H9 (cell line): Measurements from ENCODE around the gene HCCS. TPM values are rescaled to one million over a fixed set of nuclear protein-coding genes. Genes with fewer than 3 reads are reported as not detected.
A peak's percentile ranks its signal among the peaks of the same experiment; 100 is the strongest.

Experiments
- DNase-seq: peaks from one replicate; pipeline ENCODE4 v3.0.0-alpha.2; 2017
- H2AFZ ChIP-seq: one replicate; pipeline ENCODE4 v1.6.1; 2013; ENCODE audit warnings: mild to moderate bottlenecking, low read length, control low read depth, moderate library complexity
- H2AK5ac ChIP-seq: 2 replicates; pipeline ENCODE4 v1.6.1; 2013; ENCODE audit warnings: low read length, control low read depth, mixed read lengths; ENCODE audit not compliant: insufficient read length
- H2BK120ac ChIP-seq: one replicate; pipeline ENCODE4 v1.6.1; 2013; ENCODE audit warnings: low read depth, mild to moderate bottlenecking, low read length, control low read depth, inconsistent platforms; ENCODE audit not compliant: poor library complexity, severe bottlenecking
- H2BK12ac ChIP-seq: 2 replicates; pipeline ENCODE4 v1.6.1; 2013; ENCODE audit warnings: low read length, control low read depth, mixed read lengths, low read depth; ENCODE audit not compliant: insufficient read length
- H2BK15ac ChIP-seq: 2 replicates; pipeline ENCODE4 v1.6.1; 2013; ENCODE audit warnings: low read depth, low read length, control low read depth
- H2BK20ac ChIP-seq: one replicate; pipeline ENCODE4 v1.6.1; 2013; ENCODE audit warnings: low read depth, mild to moderate bottlenecking, low read length, control low read depth, inconsistent platforms; ENCODE audit not compliant: poor library complexity, severe bottlenecking
- H2BK5ac ChIP-seq: 2 replicates; pipeline ENCODE4 v1.6.1; 2013; ENCODE audit warnings: low read length, control low read depth, mixed read lengths; ENCODE audit not compliant: insufficient read length
- H3K14ac ChIP-seq: 2 replicates; pipeline ENCODE4 v1.6.1; 2013; ENCODE audit warnings: low read length, control low read depth; ENCODE audit not compliant: insufficient read depth
- H3K18ac ChIP-seq: 2 replicates; pipeline ENCODE4 v1.6.1; 2013; ENCODE audit warnings: low read depth, mild to moderate bottlenecking, mixed read lengths, low read length, control low read depth; ENCODE audit not compliant: insufficient read length
- H3K23ac ChIP-seq: 2 replicates; pipeline ENCODE4 v1.6.1; 2013; ENCODE audit warnings: low read length, control low read depth, mixed read lengths, low read depth; ENCODE audit not compliant: insufficient read length
- H3K23me2 ChIP-seq: 2 replicates; pipeline ENCODE4 v1.6.1; 2013; ENCODE audit warnings: low read depth, mild to moderate bottlenecking, mixed read lengths, low read length, control low read depth; ENCODE audit not compliant: insufficient read length, poor library complexity, severe bottlenecking
- H3K27ac ChIP-seq: 2 replicates; pipeline ENCODE4 v1.5.1; 2013; ENCODE audit warnings: low read length, control low read depth, mixed read lengths, low read depth; ENCODE audit not compliant: insufficient read length
- H3K27me3 ChIP-seq: 2 replicates; pipeline ENCODE4 v1.6.1; 2013; ENCODE audit warnings: low read length, control low read depth, inconsistent platforms; ENCODE audit not compliant: insufficient read depth
- H3K4ac ChIP-seq: 2 replicates; pipeline ENCODE4 v1.6.1; 2013; ENCODE audit warnings: low read depth, mild to moderate bottlenecking, control low read depth, inconsistent platforms, low read length, moderate library complexity
- H3K4me1 ChIP-seq: 2 replicates; pipeline ENCODE4 v1.6.1; 2013; ENCODE audit warnings: low read length, control low read depth, inconsistent platforms; ENCODE audit not compliant: insufficient read depth
- H3K4me2 ChIP-seq: 2 replicates; pipeline ENCODE4 v1.6.1; 2013; ENCODE audit warnings: low read length, control low read depth, mixed read lengths; ENCODE audit not compliant: insufficient read length, insufficient read depth
- H3K56ac ChIP-seq: 2 replicates; pipeline ENCODE4 v1.6.1; 2013; ENCODE audit warnings: low read depth, mild to moderate bottlenecking, mixed read lengths, low read length, control low read depth; ENCODE audit not compliant: insufficient read length
- H3K79me1 ChIP-seq: 2 replicates; pipeline ENCODE4 v1.6.1; 2013; ENCODE audit warnings: low read depth, mild to moderate bottlenecking, moderate library complexity, low read length, control low read depth, inconsistent platforms; ENCODE audit not compliant: insufficient read depth, poor library complexity, severe bottlenecking
- H3K79me2 ChIP-seq: 2 replicates; pipeline ENCODE4 v1.6.1; 2013; ENCODE audit warnings: low read length, control low read depth, inconsistent platforms; ENCODE audit not compliant: insufficient read depth
- H3K9ac ChIP-seq: 2 replicates; pipeline ENCODE4 v1.6.1; 2013; ENCODE audit warnings: low read length, control low read depth, mixed read lengths; ENCODE audit not compliant: insufficient read length; ENCODE audit errors: extremely low read depth
- H3K9me3 ChIP-seq: one replicate; pipeline ENCODE4 v1.6.1; 2013; ENCODE audit warnings: low read depth, low read length, inconsistent platforms; ENCODE audit not compliant: control insufficient read depth
- H3T11ph ChIP-seq: one replicate; pipeline ENCODE4 v1.6.1; 2013; ENCODE audit warnings: mild to moderate bottlenecking, low read length, control low read depth, inconsistent platforms
- H4K20me1 ChIP-seq: one replicate; pipeline ENCODE4 v1.6.1; 2013; ENCODE audit not compliant: control insufficient read depth, insufficient read length, insufficient read depth
- H4K5ac ChIP-seq: 2 replicates; pipeline ENCODE4 v1.6.1; 2013; ENCODE audit warnings: low read depth, mild to moderate bottlenecking, mixed read lengths, low read length, control low read depth; ENCODE audit not compliant: insufficient read length
- H4K8ac ChIP-seq: replicated peaks from 2 replicates; pipeline ENCODE4 v1.6.1; 2013; ENCODE audit warnings: low read length, control low read depth, mixed read lengths, low read depth; ENCODE audit not compliant: insufficient read length
- H4K91ac ChIP-seq: 2 replicates; pipeline ENCODE4 v1.6.1; 2013; ENCODE audit warnings: low read depth, mild to moderate bottlenecking, moderate library complexity, mixed read lengths, low read length, control low read depth; ENCODE audit not compliant: insufficient read length
- H3K27ac Mint-ChIP-seq, 3 experiments: 2 replicates in 2 of 3; 3 replicates in 1 of 3; pipeline ENCODE4 v1.8.0; 2020 to 2021; ENCODE audit warnings: mixed read lengths in 3 of 3, mild to moderate bottlenecking in 1 of 3, moderate library complexity in 1 of 3
- H3K27me3 Mint-ChIP-seq: 2 replicates; pipeline ENCODE4 v1.8.0; 2021; ENCODE audit warnings: low read depth, mild to moderate bottlenecking, moderate library complexity, mixed read lengths
- H3K36me3 Mint-ChIP-seq, 3 experiments: 2 replicates in 2 of 3; 3 replicates in 1 of 3; pipeline ENCODE4 v1.8.0; 2020 to 2021; ENCODE audit warnings: low read depth in 3 of 3, mixed read lengths in 3 of 3; ENCODE audit not compliant: insufficient read depth in 1 of 3
- H3K4me1 Mint-ChIP-seq, 2 experiments: 2 replicates each; pipeline ENCODE4 v1.8.0; 2020; ENCODE audit warnings: mixed read lengths in 2 of 2
- H3K4me3 Mint-ChIP-seq, 2 experiments: 2 replicates in 1 of 2; 3 replicates in 1 of 2; pipeline ENCODE4 v1.8.0; 2020 to 2021; ENCODE audit warnings: mild to moderate bottlenecking in 2 of 2, mixed read lengths in 2 of 2, moderate library complexity in 1 of 2
- H3K9me3 Mint-ChIP-seq, 2 experiments: 2 replicates in 1 of 2; 3 replicates in 1 of 2; pipeline ENCODE4 v1.8.0; 2020; ENCODE audit warnings: mild to moderate bottlenecking in 2 of 2, mixed read lengths in 2 of 2, moderate library complexity in 1 of 2
- WGBS: extraction: QIAGEN DNeasy Blood & Tissue Kit; methylation state at CpG from one replicate; pipeline ENCODE4 v1.1.7; 2013; ENCODE audit warnings: missing lambda C conversion rate, low lambda C conversion rate, mixed read lengths; ENCODE audit not compliant: insufficient read length; ENCODE audit errors: extremely low coverage; 5-methylcytosine and 5-hydroxymethylcytosine counted together
- total RNA-seq: library from RNA; stranded (reverse); gene quantifications from 2 replicates; pipeline ENCODE4 v1.2.1, GENCODE V29; 2021
- TF ChIP-seq, protein P1 (sequence below): fragments of 200-600 bp; sonication (generic); conservative IDR thresholded peaks from 3 replicates; pipeline ENCODE4 v1.8.0; 2021; ENCODE audit warnings: antibody characterized with exemption, mild to moderate bottlenecking

Gene HCCS
- total RNA-seq, 1 experiment from 2014 or later: 39.2 TPM

DNA sequence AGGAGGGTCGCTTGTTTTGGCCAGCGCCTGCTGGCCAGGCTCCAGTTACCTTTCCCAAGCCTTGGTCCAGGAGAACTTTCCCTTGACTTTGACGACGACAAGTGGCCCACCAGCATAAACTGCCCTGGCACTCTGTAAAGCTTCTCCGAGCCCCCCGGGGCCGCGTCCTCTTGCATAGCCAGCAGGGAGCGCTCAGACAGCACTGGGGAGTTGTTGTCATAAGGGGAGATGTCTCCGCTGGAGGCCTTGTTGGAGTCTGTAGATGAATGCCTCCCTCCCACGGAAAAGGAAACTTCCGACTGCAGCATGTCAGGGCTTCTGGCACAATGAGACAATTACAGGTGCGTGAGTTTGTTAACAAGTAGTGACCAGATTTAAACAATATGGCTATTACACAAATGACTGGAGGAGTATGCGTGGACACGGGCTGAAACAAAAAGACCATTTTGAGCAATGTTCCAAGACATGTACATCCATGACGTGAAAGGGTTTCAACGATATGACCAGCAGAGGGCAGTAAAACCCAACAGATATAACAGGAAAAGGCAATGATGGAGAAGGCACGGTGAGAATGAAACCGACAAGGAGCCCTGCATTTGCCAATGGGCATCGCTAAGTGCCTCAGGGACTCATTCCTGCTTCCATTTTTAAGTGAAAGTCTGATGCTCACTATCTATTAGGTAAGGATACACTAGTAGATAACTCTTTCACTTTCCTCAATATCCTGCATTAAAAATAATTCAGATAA lies 33.0 kb downstream of the HCCS start:
- Histone ChIP-seq H2BK20ac (no peak overlapping the region), H2AK5ac (no peak overlapping the region), H3K4me2 (no peak overlapping the region), H3K27me3 (no peaks in the 10 kb centered on the region), H3K27ac (no peak overlapping the region), H3K9me3 (no peaks in the 10 kb centered on the region), H3K79me1 (no peaks in the 10 kb centered on the region), H3K23me2 (no peaks in the 10 kb centered on the region), H4K5ac (no peak overlapping the region), H3K23ac (no peak overlapping the region), H3K18ac (no peak overlapping the region), H3K79me2 (no peaks in the 10 kb centered on the region), H2BK12ac (no peak overlapping the region), H2BK15ac (no peak overlapping the region), H3K4ac (no peak overlapping the region), H4K91ac (no peak overlapping the region), H3K9ac (no peak overlapping the region), H2BK120ac (no peak overlapping the region), H3T11ph (no peak overlapping the region), H3K14ac (no peak overlapping the region), H4K20me1 (no peaks in the 10 kb centered on the region), H3K56ac (no peak overlapping the region), H2BK5ac (no peak overlapping the region), H3K4me1 (no peaks in the 10 kb centered on the region), H4K8ac (no peak overlapping the region), H2AFZ (no peak overlapping the region)
- Mint-ChIP-seq H3K27ac (no peak overlapping the region), H3K4me1 (0 out of 4 replicates have a peak, but pooled peaks cover 2% of the 10 kb centered on the region in 2 experiments), H3K9me3 (peaks cover 47 to 61% of the 10 kb centered on the region in 2 experiments), H3K36me3 (no peaks in the 10 kb centered on the region; a peak in 2 of 7 replicates), H3K27me3 (peaks cover 4% of the 10 kb centered on the region), H3K4me3 (no peak overlapping the region)
- TF ChIP-seq, protein P1, sequence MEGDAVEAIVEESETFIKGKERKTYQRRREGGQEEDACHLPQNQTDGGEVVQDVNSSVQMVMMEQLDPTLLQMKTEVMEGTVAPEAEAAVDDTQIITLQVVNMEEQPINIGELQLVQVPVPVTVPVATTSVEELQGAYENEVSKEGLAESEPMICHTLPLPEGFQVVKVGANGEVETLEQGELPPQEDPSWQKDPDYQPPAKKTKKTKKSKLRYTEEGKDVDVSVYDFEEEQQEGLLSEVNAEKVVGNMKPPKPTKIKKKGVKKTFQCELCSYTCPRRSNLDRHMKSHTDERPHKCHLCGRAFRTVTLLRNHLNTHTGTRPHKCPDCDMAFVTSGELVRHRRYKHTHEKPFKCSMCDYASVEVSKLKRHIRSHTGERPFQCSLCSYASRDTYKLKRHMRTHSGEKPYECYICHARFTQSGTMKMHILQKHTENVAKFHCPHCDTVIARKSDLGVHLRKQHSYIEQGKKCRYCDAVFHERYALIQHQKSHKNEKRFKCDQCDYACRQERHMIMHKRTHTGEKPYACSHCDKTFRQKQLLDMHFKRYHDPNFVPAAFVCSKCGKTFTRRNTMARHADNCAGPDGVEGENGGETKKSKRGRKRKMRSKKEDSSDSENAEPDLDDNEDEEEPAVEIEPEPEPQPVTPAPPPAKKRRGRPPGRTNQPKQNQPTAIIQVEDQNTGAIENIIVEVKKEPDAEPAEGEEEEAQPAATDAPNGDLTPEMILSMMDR: peak; percentile 70
- no CpG with 5 or more reads among the region's 20 CpGs for WGBS
- peak; percentile 38 for DNase-seq
